ENCODE data around the gene FAM83C. TPM values are rescaled to one million over a fixed set of nuclear protein-coding genes. Genes with fewer than 3 reads are reported as not detected.

FAM83C gene
- total RNA-seq, 2 experiments from 2014 or later, result not detected

DNA sequence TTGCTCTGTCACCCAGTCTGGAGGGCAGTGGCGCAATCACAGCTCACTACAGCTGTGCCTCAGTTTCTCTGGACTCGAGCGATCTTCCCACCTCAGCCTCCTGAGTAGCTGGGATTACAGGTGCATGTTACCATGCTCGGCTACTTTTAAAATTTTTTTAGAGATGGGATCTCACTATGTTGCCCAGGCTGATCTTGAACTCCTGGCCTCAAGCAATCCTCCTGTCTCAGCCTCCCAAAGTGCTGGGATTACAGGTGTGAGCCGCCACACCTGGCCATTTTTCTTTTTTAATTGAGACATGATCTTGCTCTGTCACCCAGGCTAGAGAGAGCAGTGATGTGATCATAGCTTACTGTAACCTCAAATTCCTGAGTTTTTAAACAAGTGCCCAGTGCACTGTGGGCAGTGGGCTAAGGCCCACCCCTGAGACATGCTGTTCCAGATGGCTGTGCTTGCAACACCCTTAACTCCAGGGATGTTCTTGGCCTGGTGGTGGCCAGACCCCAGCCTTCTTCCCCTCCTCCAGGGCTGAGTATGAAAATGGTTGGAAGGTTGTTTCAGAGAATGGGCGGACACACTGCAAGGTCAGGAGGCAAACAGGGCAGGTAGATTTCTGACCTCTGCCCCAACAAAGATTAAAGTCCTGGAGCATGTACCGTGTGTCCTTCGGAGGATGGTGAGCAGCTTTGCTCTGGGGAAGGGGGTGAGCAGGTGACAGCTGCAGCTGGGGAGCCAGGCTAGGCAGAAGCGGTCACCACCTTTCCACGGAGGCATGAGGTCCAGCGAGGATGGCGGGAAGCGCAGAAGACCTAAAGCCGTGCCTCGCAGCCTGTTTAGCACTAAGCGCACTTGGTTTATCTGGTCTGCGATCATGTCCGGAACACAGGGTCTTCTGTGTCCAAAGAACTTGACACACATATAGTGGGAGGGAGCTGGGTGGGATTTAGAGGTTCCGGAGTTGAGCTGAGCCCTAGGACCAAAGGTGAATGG lies 1.4 kb upstream of the FAM83C start:
- no peaks in the 10 kb centered on the region for H3K4me1 Mint-ChIP-seq
- CTCF ChIA-PET, result interaction anchor here (1.8 kb wide), 2 partner anchors 10 kb away, joined by 4 to 6 read pairs; no protein-coding TSS in a partner anchor

DNA sequence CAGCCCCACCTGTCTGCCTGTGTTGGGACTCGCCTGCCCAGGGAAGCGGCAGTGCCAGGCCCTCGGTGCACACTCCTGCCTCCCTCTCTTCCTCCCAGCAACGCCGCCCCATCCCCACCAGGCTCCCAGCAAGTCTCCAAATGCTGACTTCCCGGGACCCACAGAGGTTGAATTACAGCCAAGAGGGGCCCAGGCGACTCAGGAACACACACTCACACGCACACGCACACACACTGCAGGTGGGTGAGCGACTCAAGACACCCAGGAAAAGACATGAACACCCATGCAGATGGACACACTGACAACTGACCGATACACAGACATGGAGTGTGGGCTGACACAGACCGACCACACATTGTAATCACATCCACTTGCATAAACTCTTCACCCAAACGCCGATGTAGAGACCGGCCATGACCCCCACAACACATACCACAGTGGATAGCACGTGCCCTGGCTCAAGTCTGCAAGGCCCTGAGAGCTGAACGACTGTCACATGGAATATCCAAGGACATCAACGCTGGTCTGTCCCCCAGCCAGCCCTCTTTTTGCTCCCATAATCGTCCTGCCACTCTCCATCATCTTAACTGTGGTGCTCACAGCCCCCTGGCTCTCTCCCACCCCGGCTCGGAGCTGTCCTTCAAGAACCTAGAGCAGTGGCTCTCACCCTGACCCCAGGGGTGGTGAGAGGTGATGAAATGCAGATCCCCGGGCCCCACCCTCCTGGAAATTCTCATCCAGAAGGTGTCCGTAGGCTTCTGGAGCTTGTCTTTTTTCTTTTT lies 470 bp upstream of the FAM83C start:
- DNase-seq, result no peak
- H3K27me3 Mint-ChIP-seq, result peaks cover 9% of the 10 kb centered on the region
- H3K36me3 Mint-ChIP-seq (ENCODE audit: low read depth), result no peaks in the 10 kb centered on the region
- H3K27ac Mint-ChIP-seq, result no peak overlapping the region
- CTCF ChIA-PET, result interaction anchor here (1.8 kb wide), 1 partner anchor 11 kb away, joined by 6 read pairs; no protein-coding TSS in a partner anchor
- H3K4me3 Mint-ChIP-seq, result no peak overlapping the region
- POLR2A ChIA-PET, result interaction anchor here (1.4 kb wide), 1 partner anchor 8 kb away, joined by 8 read pairs; the partner anchor contains the start of gene EIF6
- no peaks in the 10 kb centered on the region for H3K4me1 Mint-ChIP-seq
- no peaks in the 10 kb centered on the region for H3K9me3 Mint-ChIP-seq

More for the DNA sequence above, 1.4 kb upstream of the FAM83C start:
- POLR2A ChIA-PET, result interaction anchor here (1.4 kb wide), 1 partner anchor 9 kb away, joined by 8 read pairs; the partner anchor contains the start of gene EIF6
- Mint-ChIP-seq H3K9me3 (no peaks in the 10 kb centered on the region), H3K27me3 (peaks cover 9% of the 10 kb centered on the region), H3K27ac (no peak overlapping the region), H3K36me3 (ENCODE audit: low read depth) (no peaks in the 10 kb centered on the region), H3K4me3 (no peak overlapping the region)
- DNase-seq, result no peak

DNA sequence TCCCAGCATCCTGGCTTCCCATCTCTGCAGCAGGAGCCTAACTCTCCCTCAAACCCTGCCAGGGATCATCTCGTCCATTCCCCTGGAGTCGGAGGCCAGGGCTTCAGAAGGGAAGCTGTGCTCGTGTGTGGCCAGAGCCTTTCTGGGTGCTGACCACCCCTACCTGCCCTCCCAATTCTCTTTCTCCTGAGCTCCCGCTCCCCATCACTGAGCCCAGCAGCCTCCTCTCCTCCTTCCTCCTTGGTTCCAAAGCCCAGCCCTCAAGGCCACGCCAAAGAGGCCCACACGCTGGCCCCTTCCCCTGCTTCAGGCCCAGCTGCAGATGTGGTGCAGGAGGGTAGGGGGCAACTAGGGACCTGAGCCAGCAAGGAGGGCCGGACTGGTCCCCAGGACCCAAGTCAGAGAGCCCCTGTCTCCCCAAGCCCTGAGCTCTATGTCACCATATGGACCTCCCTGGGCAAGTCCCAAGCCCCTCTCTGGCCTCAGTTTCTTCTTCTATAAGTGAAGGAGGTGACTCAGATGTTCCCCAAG lies 1.3 kb downstream of the FAM83C start:
- no peak overlapping the region for H3K27ac Mint-ChIP-seq
- H3K4me1 Mint-ChIP-seq, result peaks cover 2% of the 10 kb centered on the region
- H3K36me3 Mint-ChIP-seq (ENCODE audit: low read depth), result no peaks in the 10 kb centered on the region
- H3K27me3 Mint-ChIP-seq, result peaks cover 9% of the 10 kb centered on the region
- no peaks in the 10 kb centered on the region for H3K9me3 Mint-ChIP-seq
- CTCF ChIA-PET, result interaction anchor here (2.2 kb wide), 1 partner anchor 13 kb away, joined by 6 read pairs; no protein-coding TSS in a partner anchor
- H3K4me3 Mint-ChIP-seq, result no peak overlapping the region
- POLR2A ChIA-PET, result interaction anchor here (3.1 kb wide), 1 partner anchor 13 kb away, joined by 11 read pairs; the partner anchor contains the start of gene MMP24OS
- DNase-seq, result no peak

DNA sequence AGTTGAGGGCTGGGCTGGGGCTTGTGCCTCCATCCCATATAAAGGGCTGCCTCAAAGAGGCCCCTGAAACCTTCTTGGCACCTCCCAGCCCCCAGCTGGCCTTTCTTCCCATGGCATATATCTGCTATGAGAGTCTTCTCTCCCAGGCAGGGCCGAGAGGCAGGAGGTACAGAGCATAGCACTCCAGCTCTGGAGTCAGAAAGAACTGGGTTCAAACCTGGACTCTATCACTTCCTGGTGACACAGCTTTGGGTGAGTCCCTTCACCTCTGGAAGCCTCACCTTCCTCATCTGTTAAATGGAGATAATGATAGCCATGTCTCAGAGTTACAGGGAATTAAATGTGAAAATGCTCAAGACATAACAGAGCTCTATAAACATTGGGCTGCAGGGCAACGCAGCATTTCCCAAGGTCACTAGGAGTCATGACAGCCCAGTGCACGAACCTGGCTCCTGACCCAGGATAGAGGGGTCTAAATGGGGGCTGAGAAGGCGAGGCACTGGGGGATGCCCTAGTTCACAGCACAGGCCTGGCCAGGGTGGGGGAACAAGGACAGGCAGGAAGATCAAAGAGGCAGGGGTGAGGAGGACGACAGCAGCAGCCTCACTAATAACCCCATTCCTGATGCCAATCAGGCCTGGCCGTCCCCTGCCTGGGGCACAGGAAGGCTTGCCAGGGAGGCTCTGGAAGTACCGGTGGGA lies 1.9 kb downstream of the FAM83C start:
- Mint-ChIP-seq H3K4me3 (no peak overlapping the region), H3K36me3 (ENCODE audit: low read depth) (no peaks in the 10 kb centered on the region), H3K27me3 (peaks cover 7% of the 10 kb centered on the region), H3K27ac (no peak overlapping the region), H3K4me1 (peaks cover 7% of the 10 kb centered on the region), H3K9me3 (no peaks in the 10 kb centered on the region)
- CTCF ChIA-PET, result interaction anchor here (2.2 kb wide), 1 partner anchor 14 kb away, joined by 6 read pairs; no protein-coding TSS in a partner anchor
- POLR2A ChIA-PET, result interaction anchor here (3.1 kb wide), 1 partner anchor 13 kb away, joined by 11 read pairs; the partner anchor contains the start of gene MMP24OS
- no peak for DNase-seq

DNA sequence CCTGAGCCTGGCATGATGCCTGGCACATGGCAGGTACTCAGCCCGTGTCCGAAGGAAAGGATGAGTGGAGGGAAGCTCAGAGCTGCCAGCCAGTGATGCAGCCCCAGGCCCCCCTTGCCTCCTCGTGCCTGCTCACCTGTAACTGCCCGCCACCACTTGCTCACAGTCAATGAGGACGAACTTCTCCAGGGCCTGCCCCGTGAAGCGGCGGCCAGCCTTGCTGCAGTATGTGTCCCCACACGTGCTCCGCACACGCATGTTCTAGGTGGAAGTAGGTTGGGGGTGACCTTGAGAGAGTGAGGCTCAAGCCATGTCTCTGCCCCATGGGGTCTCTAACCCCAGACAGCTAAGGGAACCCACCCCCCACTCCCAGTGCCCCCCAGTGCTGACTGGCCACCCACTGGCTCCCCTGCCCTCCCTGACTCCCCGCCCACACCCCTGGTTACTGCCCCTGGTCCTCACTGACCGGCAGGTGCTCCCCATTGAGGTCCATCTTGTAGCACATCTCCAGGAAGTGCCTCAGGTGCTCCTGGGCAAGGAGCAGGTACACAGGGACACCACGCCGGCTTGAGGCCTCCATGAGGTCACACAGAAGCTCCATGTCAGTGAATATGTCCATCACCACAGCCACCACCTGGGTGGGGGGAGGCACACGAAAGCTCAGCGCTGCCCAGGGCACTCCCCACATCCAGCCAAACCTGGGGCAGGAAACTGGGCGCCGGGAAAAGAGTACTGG lies 3.7 kb downstream of the FAM83C start:
- DNase-seq, result no peak
- H3K27me3 Mint-ChIP-seq, result peaks cover 3% of the 10 kb centered on the region
- peaks cover 6% of the 10 kb centered on the region for H3K36me3 Mint-ChIP-seq (ENCODE audit: low read depth)
- ChIA-PET CTCF (interaction anchor here (1.0 kb wide), 3 partner anchors 11 to 159 kb away, joined by 3 read pairs; partner anchors contain the start of gene MMP24OS), POLR2A (interaction anchor here (3.1 kb wide), 1 partner anchor 11 kb away, joined by 11 read pairs; the partner anchor contains the start of gene MMP24OS)
- no peak overlapping the region for H3K4me3 Mint-ChIP-seq
- H3K4me1 Mint-ChIP-seq, result peaks cover 19% of the 10 kb centered on the region
- no peak overlapping the region for H3K27ac Mint-ChIP-seq
- no peaks in the 10 kb centered on the region for H3K9me3 Mint-ChIP-seq

DNA sequence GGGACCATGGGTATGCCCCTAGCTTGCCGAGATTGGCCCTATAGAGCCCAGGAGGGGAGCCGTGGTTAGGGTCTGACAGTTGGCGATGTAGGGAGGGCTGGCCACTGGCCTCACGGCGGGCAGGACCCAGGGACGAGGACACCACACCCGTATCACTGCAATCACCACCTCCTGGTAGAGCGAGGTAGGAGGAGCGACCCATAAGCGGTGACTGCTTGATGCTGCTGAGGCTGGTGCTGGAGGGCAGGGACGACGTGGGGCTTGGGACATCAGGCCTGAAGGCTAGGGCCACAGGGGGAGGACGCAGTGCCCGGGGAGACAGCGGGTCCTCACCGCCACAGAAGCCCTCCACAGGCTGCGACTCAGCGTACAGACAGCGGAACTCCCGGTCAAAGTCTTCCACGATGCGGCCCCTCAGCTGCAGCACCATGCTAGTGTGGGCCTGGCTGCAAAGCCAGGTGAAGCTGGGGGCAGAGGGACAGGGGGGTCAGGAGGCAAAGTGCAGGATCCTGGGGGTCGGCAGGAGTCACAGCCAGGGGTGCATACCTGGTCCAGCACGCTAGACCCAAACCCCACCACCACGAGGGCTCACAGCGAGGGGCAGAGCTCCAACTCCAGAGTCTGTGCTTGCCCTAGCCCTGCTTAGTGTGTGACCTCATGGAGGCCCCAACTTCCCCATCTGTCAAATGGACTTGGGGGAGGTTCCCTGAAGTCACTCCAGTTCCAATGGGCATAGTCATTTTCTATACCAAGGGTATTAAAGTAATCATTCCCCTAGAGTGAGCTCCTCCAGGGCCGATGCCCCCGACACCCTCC lies 4.5 kb downstream of the FAM83C start:
- H3K27me3 Mint-ChIP-seq, result peaks cover 3% of the 10 kb centered on the region

DNA sequence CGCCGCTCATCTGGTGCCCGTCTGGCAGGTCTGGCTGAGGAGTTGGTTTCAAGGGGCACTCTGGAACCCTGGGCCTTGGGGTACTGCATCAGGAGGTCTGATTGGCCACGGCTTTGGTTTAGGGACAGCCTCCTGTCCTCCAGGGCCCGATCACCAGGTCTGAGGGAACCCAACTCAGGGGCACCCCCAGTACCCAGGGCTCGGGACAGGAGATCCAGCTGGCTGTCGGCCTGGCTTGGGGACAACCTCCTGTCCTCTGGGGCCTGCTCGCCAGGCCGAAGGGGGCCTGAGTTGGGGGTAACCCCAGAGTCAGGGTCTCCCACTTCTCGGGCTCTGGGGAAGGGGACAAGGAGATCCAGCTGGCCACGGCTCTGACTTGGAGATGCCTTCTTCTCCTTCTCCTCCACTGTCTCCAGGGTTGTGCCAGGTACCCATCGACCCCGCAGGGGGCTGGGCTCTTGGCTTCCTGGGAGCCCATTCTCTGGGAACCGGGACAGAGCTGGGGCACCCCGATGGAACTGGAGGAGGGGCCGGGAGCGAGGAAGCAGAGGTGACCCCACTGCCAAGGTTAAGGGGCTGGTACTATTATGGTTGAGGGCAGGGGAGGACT lies 5.2 kb downstream of the FAM83C start:
- peaks cover 11% of the 10 kb centered on the region for H3K36me3 Mint-ChIP-seq (ENCODE audit: low read depth)
- DNase-seq, result no peak
- ChIA-PET CTCF (interaction anchor here (0.9 kb wide), 1 partner anchor 17 kb away, joined by 3 read pairs; no protein-coding TSS in a partner anchor), POLR2A (interaction anchor here (0.8 to 1.2 kb wide), 2 partner anchors 9 to 17 kb away, joined by 3 to 4 read pairs; partner anchors contain the start of gene MMP24OS)
- H3K4me1 Mint-ChIP-seq, result peaks cover 28% of the 10 kb centered on the region
- no peak overlapping the region for H3K4me3 Mint-ChIP-seq
- H3K9me3 Mint-ChIP-seq, result no peaks in the 10 kb centered on the region
- H3K27me3 Mint-ChIP-seq, result peaks cover 3% of the 10 kb centered on the region
- no peak overlapping the region for H3K27ac Mint-ChIP-seq

More for the DNA sequence above, 4.5 kb downstream of the FAM83C start:
- no peak for DNase-seq
- H3K36me3 Mint-ChIP-seq (ENCODE audit: low read depth), result peaks cover 6% of the 10 kb centered on the region
- peaks cover 23% of the 10 kb centered on the region for H3K4me1 Mint-ChIP-seq
- ChIA-PET POLR2A (interaction anchor here (0.8 to 3.1 kb wide), 2 partner anchors 10 to 16 kb away, joined by 3 to 11 read pairs; partner anchors contain the start of gene MMP24OS), CTCF (interaction anchor here (1.0 kb wide), 2 partner anchors 10 to 18 kb away, joined by 3 read pairs; partner anchors contain the start of gene MMP24OS)
- H3K27ac Mint-ChIP-seq, result no peak overlapping the region
- H3K9me3 Mint-ChIP-seq, result no peaks in the 10 kb centered on the region
- no peak overlapping the region for H3K4me3 Mint-ChIP-seq

DNA sequence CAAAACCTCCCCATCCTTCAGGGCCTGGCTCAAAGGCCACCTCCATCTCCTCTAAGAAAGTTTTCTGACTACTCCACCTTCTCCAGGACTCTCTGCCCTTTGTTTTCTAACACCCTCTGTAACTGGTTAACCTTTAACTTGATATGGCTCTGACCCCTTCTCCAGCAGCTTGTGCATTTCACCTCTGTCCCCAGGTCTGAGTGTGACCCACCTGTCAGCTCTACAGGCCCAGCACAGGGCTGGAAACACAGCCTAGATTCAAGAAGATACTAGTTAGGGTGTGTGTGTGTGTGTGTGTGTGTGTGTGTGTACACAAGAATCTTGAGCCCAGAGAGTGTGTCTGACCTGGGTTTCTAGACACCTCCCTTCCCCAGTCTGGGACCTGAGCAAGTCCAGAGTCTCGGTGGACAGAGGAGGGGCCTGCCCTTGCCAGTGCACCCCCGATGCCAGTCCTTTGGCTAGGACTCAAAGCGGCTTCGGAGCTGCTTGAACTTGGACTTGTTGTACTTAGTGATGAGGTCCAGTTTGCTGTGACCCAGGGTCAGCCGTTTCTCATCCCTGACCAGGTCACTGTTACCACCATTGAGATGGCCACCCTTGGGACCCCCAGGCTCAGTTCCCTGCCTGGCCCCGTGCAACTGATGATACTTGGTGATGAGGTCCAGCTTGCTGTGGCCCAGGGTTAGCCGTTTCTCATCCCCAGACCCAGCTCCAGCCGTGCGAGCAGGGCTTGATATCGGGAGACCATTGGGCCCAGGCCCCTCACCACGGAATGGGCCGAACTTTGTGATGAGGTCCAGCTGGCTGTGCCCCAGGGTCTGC lies 5.9 kb downstream of the FAM83C start:
- no peaks in the 10 kb centered on the region for H3K9me3 Mint-ChIP-seq
- H3K27ac Mint-ChIP-seq, result peak overlapping the region; percentile 65
- DNase-seq, result no peak
- ChIA-PET CTCF (interaction anchor here (0.9 kb wide), 1 partner anchor 17 kb away, joined by 3 read pairs; no protein-coding TSS in a partner anchor), POLR2A (interaction anchor here (0.8 to 1.2 kb wide), 2 partner anchors 8 to 18 kb away, joined by 3 to 4 read pairs; partner anchors contain the start of gene MMP24OS)
- H3K4me1 Mint-ChIP-seq, result peaks cover 30% of the 10 kb centered on the region
- peaks cover 3% of the 10 kb centered on the region for H3K27me3 Mint-ChIP-seq
- peak overlapping the region; percentile 91 for H3K4me3 Mint-ChIP-seq
- H3K36me3 Mint-ChIP-seq (ENCODE audit: low read depth), result peaks cover 15% of the 10 kb centered on the region

DNA sequence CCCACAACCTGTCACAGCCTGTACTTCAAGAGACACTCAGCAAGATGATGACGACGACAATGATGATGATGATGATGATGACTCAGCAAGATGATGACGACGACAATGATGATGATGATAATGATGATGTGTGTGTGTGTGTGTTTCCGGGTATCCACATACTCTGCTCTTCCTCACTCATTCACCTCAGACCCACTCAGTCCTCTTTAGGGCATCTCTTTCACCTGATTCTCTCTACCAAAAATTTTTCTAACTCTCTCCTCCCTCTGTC lies 6.5 kb downstream of the FAM83C start:
- Mint-ChIP-seq H3K4me1 (peaks cover 30% of the 10 kb centered on the region), H3K4me3 (peak overlapping the region; percentile 91), H3K27ac (peak overlapping the region; percentile 65), H3K36me3 (ENCODE audit: low read depth) (peaks cover 15% of the 10 kb centered on the region), H3K9me3 (no peaks in the 10 kb centered on the region), H3K27me3 (peaks cover 3% of the 10 kb centered on the region)
- no peak for DNase-seq
- ChIA-PET POLR2A (interaction anchor here (1.2 kb wide), 1 partner anchor 8 kb away, joined by 4 read pairs; the partner anchor contains the start of gene MMP24OS), CTCF (no interaction called here)
